DMS79 treated with DMSO at 0.1 percent for 48 hours (cell line): ENCODE results near the gene NRIP1.

Experiments used
- DNase-seq: peaks from one replicate; lab custom pipeline; 2025; lab: John Stamatoyannopoulos, UW

NRIP1 gene

DNA sequence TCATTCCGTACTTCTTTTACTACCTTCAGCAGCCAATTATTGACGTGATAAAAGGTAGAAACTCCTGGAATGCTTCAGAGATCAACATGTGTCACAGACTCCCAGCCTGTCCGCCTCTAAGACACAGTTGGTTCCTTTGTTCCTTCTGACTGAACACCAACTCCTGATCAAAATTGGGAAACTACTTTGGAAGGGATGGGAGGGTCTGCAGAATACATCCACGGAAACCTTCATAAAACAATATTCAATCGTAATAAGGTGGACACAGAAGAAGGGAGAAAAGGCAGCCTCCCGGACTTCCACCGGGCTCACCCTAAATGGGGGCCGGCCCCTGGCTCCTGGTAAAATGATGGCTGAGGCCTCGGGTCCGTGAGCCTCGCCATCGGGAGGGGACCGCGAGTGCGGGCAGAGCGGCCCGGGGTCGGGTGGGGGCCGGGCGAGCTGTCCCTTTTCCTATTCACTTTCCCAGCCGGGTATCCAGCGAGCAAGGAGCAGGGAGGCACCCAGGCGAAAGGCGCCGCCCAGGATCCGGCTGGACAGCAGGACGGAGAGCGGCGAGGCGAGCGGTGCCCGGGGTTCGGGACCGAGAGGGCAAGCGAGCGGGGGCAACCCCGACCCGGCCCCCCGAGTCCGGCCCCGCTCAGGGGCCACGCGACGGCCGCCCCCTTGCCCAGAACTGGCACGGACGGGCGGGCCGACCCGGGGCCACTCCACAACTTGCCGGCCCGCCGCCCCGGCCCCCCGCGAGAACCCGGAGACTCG, 805 bp downstream of the NRIP1 start:
- no peak for DNase-seq

DNA sequence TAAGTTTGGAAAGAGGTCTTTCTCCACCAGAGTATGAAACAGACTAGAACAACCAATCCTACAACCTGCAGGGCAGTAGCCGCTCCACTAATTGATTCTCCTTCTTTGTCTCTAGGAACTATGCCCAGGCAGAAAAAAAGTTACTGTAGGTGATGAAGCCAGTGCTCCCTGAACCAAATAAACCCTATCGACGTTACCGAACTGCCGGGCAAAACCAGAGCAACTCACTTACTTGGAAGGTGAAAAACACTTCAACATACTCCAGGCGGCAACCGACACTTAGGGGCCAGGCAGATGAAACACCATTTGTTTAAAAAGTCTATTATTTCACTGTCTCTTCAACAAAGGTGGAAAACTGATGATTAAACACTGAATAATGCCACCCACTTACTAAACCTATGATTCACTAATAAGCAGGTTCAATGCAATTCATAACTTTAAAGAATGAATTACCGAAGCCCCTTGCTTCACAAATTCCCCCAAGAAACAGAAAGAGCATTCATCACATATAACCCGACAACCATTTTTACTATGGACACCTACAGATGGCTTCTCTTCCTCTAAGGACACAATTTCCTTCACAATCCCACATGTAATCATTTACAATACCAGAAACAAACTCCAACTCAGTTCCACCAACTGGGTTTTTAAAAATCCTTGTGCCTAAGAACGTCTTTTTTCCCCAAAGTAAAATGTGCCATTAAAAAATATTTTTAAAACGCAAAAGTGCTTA, 1.6 kb downstream of the NRIP1 start:
- no peak for DNase-seq

DNA sequence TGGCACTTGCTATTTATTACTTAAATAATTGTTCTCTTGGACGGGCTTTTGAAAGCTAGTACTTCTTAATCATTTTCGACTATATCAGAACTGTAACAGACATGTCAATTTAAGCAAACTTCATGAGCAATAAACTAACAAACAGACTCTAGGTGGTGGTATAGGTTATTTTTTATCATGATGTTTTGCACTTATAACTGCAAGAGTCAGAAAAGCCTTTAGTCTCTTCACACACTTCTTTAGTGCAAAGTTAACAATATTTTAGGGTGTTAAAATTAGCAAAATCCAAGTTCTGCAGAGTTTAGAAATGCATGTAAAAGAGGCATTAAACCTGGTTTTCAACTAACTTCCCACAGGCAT, 2.2 kb downstream of the NRIP1 start:
- no peak for DNase-seq

DNA sequence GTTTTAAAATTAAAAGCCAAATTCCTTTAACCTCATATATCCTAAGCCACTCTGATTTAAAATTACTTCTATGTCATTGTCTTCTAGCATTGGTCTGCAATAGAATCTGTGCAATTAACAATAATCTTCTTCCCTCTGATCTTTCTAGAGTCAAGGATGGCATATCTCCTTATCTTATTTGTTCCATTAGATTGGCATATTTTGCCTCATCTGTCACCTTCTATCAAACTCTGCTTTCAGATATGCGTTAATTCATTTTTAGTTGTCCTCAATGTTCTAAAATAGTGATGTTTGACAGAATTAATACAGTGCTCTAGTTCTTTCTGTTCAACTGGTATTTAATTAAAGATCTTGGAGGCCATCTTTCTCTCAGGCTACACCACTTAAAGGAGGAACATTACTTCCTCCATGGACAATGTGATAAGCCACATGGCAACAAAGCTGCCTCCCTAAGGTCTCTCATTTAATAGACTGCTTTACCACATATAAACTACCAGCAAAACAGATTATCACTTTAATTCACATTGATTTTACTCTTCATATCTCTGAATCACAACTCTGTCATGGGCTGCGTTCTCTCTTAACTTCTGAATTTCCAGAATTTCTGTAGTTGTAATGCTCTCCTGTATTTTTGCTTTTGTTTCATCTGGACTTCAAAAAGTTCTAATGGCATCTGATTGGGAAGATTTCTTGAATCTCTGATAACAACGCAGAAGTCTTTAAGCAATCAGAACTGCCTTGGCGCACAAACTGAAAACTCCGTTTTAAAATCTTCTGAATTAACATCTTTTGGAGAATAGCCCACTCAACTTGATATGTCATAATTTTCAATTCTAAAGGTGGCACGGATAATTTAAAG, 2.8 kb downstream of the NRIP1 start:
- no peak for DNase-seq

DNA sequence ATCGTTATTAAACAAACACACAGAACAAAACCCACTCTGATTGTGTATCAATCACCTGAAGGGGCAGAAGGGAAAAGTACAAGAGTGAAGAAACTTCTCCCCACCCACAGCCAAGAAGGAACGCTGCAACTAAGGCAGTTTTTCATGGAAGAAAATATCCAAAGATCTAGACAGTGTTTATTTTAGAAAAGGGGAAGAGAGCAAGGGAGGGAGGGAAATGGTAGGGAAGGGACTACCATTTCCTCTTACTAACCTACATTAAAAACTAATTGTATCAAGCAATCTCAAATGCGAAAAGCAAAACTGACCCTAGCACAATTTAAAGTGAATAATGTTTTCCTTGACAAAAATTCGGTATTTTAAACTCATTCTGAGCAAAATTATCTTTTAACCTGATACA, 3.5 kb downstream of the NRIP1 start:
- no peak for DNase-seq

DNA sequence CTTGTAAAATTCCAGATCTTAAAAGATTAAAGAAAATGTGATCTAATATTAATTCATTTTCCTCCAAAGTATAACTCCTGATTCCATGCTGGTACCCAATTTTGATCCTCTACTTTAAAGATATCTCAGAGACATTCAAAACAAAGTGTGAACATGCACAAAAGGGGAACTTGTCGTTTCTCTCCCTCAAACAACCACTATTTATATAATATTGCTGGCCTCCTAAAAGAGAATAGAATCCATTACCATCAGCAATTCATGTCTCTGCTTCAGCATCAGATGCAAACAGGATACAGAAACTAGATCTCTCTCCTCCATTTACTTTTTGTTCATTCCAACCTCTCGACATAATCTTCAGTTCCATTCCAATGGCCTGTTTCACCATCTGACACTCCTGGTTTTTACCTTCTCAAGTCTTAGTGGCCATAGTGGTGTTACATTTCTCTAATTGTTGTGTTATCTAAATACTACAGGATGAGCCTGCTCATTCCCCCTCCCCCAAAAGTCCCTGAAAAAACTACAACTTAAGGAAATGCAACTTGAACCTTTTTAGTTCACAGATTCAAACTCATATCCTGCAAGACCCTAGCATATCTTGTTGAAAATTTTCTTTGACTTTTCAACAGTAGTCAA, 4.1 kb downstream of the NRIP1 start:
- DNase-seq, result no peak

DNA sequence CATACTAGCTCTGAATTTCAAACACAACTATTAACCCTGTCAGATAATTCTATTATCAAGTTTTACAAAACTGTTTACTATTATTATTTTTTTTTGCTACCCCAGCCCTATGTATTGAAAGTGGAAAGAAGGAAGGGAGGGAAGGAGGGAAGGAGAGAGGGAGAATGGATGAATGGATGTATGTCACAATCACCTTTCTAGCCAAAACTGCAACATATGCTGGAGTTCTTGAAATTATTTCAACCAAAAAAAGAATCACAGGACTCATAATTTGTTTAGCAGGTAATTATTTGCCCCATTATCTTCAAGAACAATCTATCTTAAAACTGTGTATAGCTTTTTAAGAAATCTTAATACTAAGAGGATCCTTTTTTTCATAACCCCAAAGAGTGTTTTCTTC, 5.4 kb downstream of the NRIP1 start:
- no peak for DNase-seq

DNA sequence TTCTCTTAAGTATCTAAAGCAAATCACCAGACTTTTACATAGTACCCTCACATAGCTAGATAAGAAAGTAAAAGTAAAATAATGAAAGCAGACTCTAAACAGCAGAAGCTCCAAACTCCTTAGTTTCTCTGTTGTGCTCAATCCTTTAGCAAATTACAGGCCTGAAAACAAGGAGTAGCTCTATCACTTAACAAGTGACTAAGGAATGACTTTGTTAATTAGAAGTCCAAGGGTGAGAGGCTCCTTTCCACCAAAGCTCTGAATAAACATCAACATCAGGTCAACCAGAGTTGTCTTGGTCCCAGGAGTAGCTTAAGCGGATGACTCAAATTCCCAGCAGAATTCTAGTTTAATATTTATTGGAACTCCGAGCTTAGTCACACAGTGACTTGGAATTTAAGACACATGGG, 5.9 kb downstream of the NRIP1 start:
- DNase-seq, result no peak

DNA sequence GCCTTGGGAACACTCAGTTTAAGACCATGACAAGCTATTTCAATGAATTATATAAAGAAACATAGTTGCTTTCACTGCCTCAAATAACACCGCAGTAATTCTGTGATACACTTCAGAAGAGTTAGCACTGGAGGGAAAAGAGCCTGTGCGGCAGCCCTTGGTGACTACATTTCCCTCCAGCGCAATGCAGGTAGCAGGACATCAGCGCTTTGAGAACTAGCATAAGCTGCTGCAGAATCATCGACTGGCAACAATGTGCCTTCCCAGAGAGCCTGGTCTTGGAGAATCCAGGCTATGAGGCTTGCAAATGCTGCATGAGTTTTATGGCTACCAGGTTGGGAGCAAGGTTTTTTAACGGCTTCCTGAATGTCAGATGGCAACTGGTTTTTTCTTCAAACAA, 7.5 kb downstream of the NRIP1 start:
- DNase-seq, result no peak

DNA sequence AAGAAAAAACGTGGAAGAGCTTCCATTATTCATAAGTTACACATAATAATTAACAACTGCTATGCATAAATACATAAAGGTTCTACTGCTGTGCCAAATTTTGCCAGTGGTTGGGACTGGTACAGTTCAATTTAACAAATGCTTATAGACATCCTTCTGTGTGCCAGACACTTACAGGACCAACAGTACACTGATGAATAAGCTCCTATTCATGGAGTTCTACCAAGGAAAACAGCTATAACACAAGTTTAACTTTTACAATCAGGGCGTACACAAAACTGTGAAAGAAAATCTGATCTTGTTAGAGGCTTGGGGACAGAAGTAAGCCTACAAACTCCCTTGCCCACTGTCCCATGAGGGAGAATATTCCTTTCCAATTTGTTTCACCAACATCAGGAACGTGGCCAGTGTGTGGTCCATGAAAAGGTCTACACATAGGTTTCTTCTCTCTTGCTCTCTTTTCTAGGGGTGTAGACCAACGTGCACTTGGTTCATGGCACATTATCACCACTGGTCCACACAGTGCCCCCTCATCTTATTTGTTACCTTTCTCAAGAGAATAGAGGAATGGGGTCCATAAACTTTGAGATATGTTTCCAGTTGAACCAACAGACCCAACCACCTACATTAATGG, 10.1 kb downstream of the NRIP1 start:
- DNase-seq, result no peak

DNA sequence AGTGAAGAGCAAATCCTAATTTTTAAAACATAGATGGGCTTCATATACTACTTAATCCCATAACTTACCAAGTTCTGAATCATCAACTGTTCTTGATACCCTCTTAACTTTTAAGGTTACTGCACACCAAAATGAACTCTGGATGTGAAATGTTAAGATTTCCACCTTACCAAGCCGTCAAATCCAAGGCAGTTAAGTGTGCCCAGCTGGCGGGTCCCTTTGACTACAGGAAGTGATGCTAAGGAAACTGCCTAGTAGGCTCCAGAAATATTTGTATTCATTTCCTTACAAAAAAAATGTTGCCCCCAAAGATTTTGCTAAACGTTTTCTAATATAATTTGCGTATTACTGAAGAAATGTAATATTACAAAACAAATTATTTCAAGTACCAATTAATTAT, 10.7 kb downstream of the NRIP1 start:
- no peak for DNase-seq

DNA sequence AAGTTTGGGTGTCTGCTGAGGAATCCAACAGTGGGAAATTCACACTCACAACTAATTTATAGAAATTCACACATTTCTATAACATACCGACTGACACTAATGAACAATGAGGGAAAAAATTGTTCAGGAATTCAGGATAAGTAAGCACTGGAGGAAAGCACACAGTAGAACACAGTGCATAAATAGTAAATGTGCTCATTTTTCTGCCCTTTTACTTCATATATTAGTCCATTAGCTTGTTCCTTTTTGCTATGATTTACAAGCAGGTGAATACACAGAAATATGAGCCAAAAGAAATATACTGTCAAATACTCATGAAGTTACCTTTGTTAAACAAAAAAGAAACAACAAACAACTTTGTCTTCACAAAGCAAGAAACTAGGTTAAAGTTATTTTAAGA, 11.3 kb downstream of the NRIP1 start:
- DNase-seq, result no peak

DNA sequence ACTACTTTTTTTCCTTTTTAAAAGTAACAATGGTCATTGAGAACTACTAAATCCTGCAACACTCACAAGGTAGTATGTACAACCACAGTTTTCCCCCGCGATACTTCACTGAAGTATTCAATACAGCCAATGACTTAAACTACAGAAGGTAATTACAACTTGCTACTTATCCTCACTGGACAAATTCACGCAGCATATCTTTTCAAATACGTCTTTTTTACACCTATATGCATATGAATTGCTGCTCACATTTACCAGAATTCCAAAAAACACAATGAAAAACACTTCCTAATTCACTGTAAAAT, 12.4 kb downstream of the NRIP1 start:
- no peak for DNase-seq

DNA sequence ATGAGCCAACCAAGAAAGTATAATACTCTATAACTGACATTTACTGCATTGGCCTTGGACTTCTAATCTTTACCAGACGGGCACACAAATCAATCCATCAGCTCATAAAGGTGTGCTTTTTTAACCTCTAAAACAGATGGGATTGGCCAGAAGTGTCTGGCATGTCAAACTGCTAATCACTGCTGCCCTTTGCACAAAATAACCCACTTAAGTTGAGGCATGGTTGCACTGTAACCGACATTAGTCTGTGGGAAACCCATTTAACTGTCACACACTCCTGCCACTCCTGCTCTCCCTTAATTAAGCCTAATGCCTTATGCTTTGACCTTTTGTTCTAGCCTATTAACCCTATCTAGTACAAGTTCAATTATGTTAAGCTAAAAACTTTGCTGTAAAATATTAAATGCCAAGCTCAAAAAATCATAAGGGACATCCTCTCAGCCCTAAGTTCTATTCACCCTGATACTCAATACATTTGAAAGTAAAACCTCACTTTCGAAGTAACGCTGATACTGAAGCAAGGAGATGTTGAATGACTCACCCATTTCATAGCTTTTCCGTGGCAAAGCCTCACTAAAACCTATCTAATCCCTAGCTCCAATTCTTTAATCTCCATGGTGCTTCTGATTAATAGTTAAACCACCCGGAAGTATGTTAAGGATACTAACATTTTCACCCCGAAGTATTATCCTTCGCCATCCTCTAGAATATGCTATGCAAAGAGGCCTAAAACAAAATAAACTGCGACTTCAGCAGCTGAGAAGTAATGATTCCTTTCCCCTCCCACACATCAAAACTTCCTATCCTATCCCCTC, 12.9 kb downstream of the NRIP1 start:
- no peak for DNase-seq

DNA sequence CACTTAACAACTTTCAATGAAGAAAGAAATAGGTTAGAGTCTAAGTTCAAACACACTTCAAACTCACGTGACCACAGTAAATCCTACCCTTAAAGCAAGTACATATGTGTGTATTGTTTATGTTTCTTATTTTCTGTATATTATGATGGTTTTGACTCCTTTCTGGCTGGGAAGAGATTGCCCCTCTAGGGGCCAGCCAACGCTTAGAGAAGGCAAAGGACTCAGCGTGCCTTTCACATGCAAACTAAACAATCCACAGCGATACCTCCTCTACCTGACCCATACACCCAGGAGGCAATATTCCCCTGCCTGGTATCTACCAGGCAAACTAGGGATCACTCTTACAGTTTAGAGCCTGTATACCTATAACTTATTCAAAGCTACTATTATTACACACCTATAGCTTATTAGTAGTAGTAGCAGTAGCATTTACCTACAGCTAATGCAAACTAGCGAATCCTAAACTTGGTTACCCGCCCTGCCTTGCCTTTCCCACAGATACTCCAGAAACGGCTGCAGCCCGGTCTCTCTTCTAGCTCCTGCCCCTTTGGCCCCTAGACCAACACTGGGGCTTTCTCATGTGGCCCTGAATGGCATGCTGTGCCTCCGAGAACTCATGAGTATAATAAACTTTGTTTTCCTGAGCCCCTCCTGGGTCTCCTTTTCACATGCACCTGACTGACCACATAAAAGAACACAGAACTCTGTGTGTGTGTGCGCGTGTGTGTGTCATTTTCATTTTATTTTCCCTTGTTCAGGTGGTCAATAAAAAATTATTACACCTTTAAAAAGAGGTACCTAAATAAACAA, 14.0 kb downstream of the NRIP1 start:
- no peak for DNase-seq

DNA sequence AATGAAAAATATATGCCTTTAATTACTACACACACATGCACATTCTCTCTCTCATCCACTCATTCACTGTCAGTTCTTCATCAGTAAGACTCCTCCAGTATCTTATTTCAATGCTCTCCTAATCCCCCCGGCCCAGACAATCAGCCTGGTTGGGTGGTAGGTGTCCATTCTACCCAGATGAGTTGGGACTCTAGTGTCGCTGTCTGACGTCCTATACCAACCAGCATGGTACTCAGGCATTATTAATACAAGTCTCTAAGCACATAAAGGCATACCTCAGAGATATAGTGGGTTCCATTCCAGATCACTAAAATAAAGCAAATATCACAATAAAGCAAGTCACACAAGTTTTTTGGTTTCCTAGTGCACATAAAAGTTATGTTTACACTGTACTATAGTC, 19.8 kb downstream of the NRIP1 start:
- no peak for DNase-seq

DNA sequence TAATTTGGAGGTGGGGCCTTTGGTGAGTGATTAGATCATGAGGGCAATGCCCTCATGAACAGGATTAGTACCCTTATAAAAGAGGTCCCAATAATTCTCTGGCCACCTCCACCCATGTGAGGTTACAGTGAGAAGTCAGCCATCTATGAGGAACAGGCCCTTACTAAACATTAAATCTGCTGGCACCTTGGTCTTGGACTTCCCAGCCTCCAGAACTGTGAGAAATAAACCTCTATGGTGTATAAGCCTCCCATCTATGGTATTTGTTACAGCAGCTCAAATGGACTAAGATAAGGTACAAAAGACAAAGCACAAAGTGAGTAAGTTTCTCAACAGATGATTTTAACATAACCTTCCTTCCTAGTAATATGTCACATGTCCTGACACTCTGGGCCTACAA, 22.3 kb downstream of the NRIP1 start:
- no peak for DNase-seq

DNA sequence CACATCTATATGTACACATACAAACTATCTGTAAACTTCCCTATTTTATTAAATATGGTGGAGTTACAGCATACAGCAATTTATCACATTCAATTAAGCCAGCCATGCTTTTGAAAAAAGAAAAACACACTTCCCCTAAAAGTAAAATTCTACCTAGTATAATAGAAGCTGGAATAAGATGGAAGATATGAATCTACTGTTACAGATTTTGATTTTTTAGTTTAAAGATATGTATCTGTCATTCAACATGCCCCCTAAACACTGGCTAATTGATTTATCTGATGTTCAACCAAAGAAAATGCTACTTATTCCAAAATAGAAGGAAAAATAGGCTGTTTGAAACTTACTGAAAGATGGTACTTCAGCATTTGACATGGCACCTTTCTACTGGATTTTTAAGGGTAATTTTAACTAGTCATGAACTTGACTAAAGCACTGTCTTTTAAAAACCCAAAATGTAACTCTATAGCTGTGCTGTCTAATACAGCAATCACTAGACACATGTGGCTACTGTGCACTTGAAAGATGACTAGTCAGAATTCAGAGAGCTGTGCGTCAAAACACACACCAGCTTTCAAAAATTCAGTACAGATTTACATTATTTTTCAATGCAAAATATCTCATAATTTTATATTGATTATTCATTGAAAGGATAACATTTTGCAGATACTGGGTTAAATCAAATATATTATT, 25.0 kb downstream of the NRIP1 start:
- no peak for DNase-seq

DNA sequence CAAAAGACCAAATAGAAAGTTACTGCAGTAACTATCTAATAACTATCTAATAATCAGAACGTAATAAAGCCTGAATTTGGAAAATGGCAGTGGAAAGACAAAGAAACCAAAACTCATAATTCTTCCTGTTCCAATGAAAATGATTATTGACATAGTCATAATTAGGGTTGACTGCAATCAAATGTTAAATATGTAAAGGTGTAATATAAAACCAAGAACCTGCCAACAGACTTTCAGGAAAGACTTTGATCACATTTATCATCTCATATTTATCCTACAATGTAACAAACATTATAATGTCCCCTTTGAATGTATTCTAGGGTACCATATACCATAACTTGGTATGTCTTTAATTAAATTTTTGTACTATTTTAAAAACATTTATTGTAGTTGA, 26.9 kb downstream of the NRIP1 start:
- DNase-seq, result no peak
